SK-N-SH treated with all-trans-retinoic acid at 6 μM for 48 hours (cell line): ENCODE measurements around the gene CRYBA4.

ENCODE experiments used
- ARNTL ChIP-seq: fragments of 450-650 bp; formaldehyde crosslinking; IDR thresholded peaks from 2 replicates; pipeline ENCODE4 v1.5.0; 2020; ENCODE audit warnings: low read depth, mild to moderate bottlenecking, moderate library complexity, borderline replicate concordance
- CSRNP3 ChIP-seq: fragments of 250-450 bp; sonication (Bioruptor Pico); IDR thresholded peaks from 2 replicates; pipeline ENCODE4 v1.5.1; 2021; ENCODE audit warnings: mild to moderate bottlenecking, moderate library complexity
- TCF4 ChIP-seq: fragments of 250-450 bp; sonication (Bioruptor Pico); IDR thresholded peaks from 2 replicates; pipeline ENCODE4 v1.8.0; 2021; ENCODE audit warnings: mild to moderate bottlenecking, moderate library complexity, borderline replicate concordance

GRCh38 chr22:26656891-26657851 lies 35.4 kb downstream of the CRYBA4 start, which contains the start of gene MIAT:
- TF ChIP-seq TCF4 (CRISPR knock-in tag) (no peak), CSRNP3 (CRISPR knock-in tag) (no peak), ARNTL (no peak)
